Mucosa of rectum (tissue), 2 donors: ENCODE results near the gene BFSP2.

ENCODE experiments used
- H3K27ac ChIP-seq, 2 donors: one replicate each; pipeline ENCODE4 v1.7.0; 2013; ENCODE audit warnings: inconsistent platforms in 2 of 2, low read depth in 2 of 2, low read length in 2 of 2
- H3K27me3 ChIP-seq, 2 donors: one replicate each; pipeline ENCODE4 v1.7.0; 2013; ENCODE audit warnings: low read length in 2 of 2; ENCODE audit not compliant: control insufficient read depth in 2 of 2, insufficient read depth in 2 of 2
- H3K36me3 ChIP-seq, 2 donors: one replicate each; pipeline ENCODE4 v1.7.0; 2013; ENCODE audit warnings: low read length in 2 of 2; ENCODE audit not compliant: control insufficient read depth in 2 of 2, insufficient read depth in 2 of 2
- H3K4me1 ChIP-seq, 2 donors: one replicate each; pipeline ENCODE4 v1.7.0; 2013; ENCODE audit warnings: low read length in 2 of 2, mild to moderate bottlenecking in 1 of 2; ENCODE audit not compliant: control insufficient read depth in 2 of 2, insufficient read depth in 2 of 2
- H3K4me3 ChIP-seq, 2 donors: one replicate each; pipeline ENCODE4 v1.7.0; 2013; ENCODE audit warnings: low read length in 2 of 2
- H3K9ac ChIP-seq, 2 donors: one replicate each; pipeline ENCODE4 v1.7.0; 2013; ENCODE audit warnings: low read length in 2 of 2, low read depth in 1 of 2, mild to moderate bottlenecking in 1 of 2
- H3K9me3 ChIP-seq, 2 donors: one replicate each; pipeline ENCODE4 v1.7.0; 2013; ENCODE audit warnings: low read length in 2 of 2; ENCODE audit not compliant: control insufficient read depth in 2 of 2
- donor health status: healthy.
- donor health status: Normal muscosa, but diverticular disease.

The BFSP2 gene

GRCh38 chr3:133452641-133453319 is 52.9 kb downstream of the BFSP2 start:
- Histone ChIP-seq H3K27ac (no peak overlapping the region), H3K36me3 (no peaks in the 10 kb centered on the region), H3K9me3 (no peaks in the 10 kb centered on the region), H3K4me3 (no peak overlapping the region), H3K27me3 (no peaks in the 10 kb centered on the region), H3K9ac (no peak overlapping the region), H3K4me1 (peaks cover 0 to 3% of the 10 kb centered on the region in 2 donors)

GRCh38 chr3:133453383-133453782 is 53.5 kb downstream of the BFSP2 start:
- no peak overlapping the region for H3K4me3 ChIP-seq
- no peak overlapping the region for H3K9ac ChIP-seq
- H3K4me1 ChIP-seq, result no peaks in the 10 kb centered on the region
- H3K9me3 ChIP-seq, result no peaks in the 10 kb centered on the region
- no peak overlapping the region for H3K27ac ChIP-seq
- no peaks in the 10 kb centered on the region for H3K27me3 ChIP-seq
- H3K36me3 ChIP-seq, result no peaks in the 10 kb centered on the region

GRCh38 chr3:133455281-133455680 is 55.4 kb downstream of the BFSP2 start:
- no peak overlapping the region for H3K27ac ChIP-seq
- peaks cover 3 to 4% of the 10 kb centered on the region in 2 donors for H3K4me1 ChIP-seq
- no peaks in the 10 kb centered on the region for H3K9me3 ChIP-seq
- no peaks in the 10 kb centered on the region for H3K36me3 ChIP-seq
- H3K9ac ChIP-seq, result no peak overlapping the region
- H3K4me3 ChIP-seq, result no peak overlapping the region
- H3K27me3 ChIP-seq, result no peaks in the 10 kb centered on the region

DNA sequence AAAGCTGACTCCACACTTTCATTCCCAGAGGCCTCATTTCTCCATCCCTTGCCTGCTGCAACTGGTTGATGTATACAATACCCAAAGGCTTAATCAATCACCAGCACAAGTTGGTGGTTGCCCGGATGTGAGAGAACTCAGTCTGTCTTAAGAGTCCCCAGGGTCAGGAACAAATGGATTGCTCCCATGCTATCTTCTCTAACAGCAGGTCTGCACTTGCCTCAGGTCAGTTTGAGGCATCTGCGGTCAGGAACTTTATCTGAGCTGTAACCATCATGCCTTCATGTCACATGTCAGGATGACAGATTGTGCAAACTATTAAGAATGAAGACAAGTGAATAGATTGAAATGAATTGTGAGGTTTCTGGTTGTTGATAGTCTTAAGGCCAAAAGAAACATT is 56.1 kb downstream of the BFSP2 start:
- Histone ChIP-seq H3K4me3 (no peak overlapping the region), H3K27ac (no peak overlapping the region), H3K27me3 (no peaks in the 10 kb centered on the region), H3K36me3 (no peaks in the 10 kb centered on the region), H3K9me3 (no peaks in the 10 kb centered on the region), H3K9ac (no peak overlapping the region), H3K4me1 (peaks cover 4 to 7% of the 10 kb centered on the region in 2 donors)

DNA sequence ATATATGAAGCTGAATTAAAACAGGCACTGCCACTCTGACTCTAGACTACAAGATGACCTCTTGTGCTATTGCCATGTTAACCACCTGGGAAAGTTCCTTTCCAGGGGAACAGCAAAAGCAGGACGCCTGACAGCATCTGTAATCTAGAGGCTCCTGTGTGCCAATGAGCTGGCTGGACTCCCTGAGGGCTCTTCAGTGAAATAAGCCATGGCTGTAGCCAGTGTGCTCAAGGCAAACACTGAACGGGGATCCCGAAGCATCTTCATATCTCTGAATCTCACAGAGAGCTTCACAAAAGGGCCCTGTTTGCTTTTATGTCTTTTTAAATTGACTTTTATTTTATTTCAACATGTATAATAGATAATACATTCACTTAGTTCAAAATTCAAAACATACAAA is 57.2 kb downstream of the BFSP2 start:
- H3K9me3 ChIP-seq, result no peaks in the 10 kb centered on the region
- no peak overlapping the region for H3K9ac ChIP-seq
- no peaks in the 10 kb centered on the region for H3K27me3 ChIP-seq
- H3K4me3 ChIP-seq, result no peak overlapping the region
- H3K27ac ChIP-seq, result no peak overlapping the region
- peaks cover 4 to 13% of the 10 kb centered on the region in 2 donors for H3K4me1 ChIP-seq
- H3K36me3 ChIP-seq, result no peaks in the 10 kb centered on the region

DNA sequence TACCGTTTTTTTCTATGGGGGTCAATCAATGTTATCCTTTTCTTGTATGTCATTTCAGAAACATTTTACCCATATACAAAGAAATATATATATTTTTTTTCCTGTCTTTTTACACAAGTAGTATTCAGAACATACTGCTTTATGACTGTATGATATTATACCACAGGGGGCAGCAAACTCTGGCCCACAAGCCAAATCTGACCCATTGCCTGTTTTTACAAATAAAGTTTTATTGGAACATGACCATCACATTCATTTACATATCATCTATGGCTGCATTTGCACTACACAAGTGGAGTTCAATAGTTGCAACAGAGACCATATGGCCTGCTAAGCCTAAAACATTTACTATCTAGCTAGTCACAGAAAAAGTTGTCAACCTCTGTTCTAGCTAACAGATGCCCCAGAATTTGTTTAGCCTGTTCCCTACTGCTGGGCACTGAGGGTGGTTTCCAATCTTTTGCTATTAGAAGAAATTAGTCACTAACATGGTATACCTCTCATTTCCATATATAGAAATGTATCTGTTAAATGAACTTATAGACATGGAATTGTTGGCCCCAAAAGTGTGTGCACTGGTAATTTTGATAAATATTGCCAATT is 57.7 kb downstream of the BFSP2 start:
- H3K27ac ChIP-seq, result no peak overlapping the region

DNA sequence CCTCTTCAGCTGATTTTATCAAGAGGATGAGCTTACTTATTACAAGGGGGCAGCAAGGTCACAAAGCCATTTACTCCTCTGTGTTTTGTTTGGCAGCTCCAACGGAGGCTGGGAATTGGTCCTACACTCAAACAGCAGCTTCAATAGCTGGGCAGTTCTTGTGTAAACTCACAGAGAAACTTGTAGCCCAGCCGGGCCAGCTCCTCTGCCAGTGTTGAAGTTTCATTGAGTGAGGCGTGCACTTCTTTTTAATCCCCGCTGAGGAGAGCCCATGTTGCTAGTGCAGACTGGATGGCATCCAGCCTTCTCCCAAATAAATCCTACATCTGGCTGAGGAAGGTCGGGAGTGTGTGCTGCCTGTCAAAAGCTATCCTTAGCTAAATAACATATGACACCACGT is 59.5 kb downstream of the BFSP2 start:
- Histone ChIP-seq H3K4me3 (no peak overlapping the region), H3K4me1 (peaks cover 7 to 13% of the 10 kb centered on the region in 2 donors), H3K27me3 (no peaks in the 10 kb centered on the region), H3K9me3 (no peaks in the 10 kb centered on the region), H3K36me3 (no peaks in the 10 kb centered on the region), H3K27ac (no peak overlapping the region), H3K9ac (no peak overlapping the region)

More for the DNA sequence above, 57.7 kb downstream of the BFSP2 start:
- Histone ChIP-seq H3K4me1 (peaks cover 4 to 13% of the 10 kb centered on the region in 2 donors), H3K9ac (no peak overlapping the region), H3K27me3 (no peaks in the 10 kb centered on the region), H3K9me3 (no peaks in the 10 kb centered on the region), H3K36me3 (no peaks in the 10 kb centered on the region), H3K4me3 (no peak overlapping the region)

- Histone ChIP-seq H3K9ac (no peak overlapping the region), H3K9me3 (no peaks in the 10 kb centered on the region), H3K27ac (no peak overlapping the region), H3K4me3 (no peak overlapping the region), H3K27me3 (no peaks in the 10 kb centered on the region), H3K36me3 (no peaks in the 10 kb centered on the region), H3K4me1 (peaks cover 7 to 13% of the 10 kb centered on the region in 2 donors)
These were observed 61.0 kb downstream of the BFSP2 start for GRCh38 chr3:133460809-133461208.

DNA sequence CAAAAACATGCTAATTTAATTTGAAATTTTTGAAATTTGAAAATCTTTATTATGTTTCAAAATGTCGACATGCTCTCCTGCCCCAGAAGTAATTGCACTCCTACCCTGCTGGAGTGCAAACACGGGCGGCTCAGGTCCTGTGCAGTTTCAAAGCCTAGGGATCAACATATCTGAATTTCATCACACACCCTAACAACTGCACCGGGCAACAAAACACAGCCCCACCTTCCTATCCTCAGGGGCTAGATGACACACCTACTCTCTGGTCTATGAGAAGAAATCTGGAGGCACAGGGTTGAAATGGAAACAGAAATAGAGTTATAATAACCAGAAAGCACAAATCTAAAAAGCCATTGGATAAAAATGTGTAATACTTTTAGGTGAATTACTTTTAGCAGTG is 61.4 kb downstream of the BFSP2 start:
- Histone ChIP-seq H3K27me3 (no peaks in the 10 kb centered on the region), H3K9ac (no peak overlapping the region), H3K4me3 (no peak overlapping the region), H3K4me1 (peaks cover 7 to 13% of the 10 kb centered on the region in 2 donors), H3K36me3 (no peaks in the 10 kb centered on the region), H3K9me3 (no peaks in the 10 kb centered on the region), H3K27ac (no peak overlapping the region)

DNA sequence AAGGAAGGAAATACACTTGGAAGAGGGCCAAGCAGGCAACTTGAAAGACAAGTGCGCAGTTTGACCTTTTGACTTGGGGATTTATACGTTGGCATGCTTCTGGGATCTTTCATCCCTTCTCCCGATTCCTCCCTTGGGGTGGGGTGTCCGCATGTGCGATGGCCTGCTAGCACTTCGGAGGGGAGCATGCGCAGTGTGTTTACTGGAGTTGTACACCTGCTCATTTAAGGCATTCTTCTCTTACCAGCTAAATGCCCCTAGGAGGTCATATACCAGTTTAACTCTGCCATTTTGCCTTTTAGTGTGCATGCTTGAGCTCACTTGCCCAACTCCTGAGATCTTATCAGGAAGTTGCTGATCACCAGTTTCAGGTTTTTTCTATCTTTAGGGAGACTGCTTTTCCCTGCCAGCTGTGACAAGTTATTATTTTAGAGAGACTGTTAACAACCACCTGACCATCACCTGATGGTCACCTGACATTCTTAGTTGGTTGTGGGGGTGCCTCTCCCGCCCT is 63.5 kb downstream of the BFSP2 start:
- peak overlapping the region in 1 of 2 donors; percentile 20 for H3K4me3 ChIP-seq

More for the DNA sequence above, 63.5 kb downstream of the BFSP2 start:
- H3K9me3 ChIP-seq, result no peaks in the 10 kb centered on the region
- peaks cover 7 to 19% of the 10 kb centered on the region in 2 donors for H3K4me1 ChIP-seq
- no peaks in the 10 kb centered on the region for H3K27me3 ChIP-seq
- H3K27ac ChIP-seq, result no peak overlapping the region
- no peaks in the 10 kb centered on the region for H3K36me3 ChIP-seq
- no peak overlapping the region for H3K9ac ChIP-seq
